ENCODE measurements around the gene FXYD6.

Gene FXYD6

GRCh38 chr11:117842131-117842941 is 34.1 kb downstream of the FXYD6 start:
- no peak for DNase-seq

- no peak for DNase-seq
Measured at GRCh38 chr11:117841551-117842031, 34.9 kb downstream of the FXYD6 start.

- no peak for DNase-seq
Measured at GRCh38 chr11:117840881-117841550, 35.4 kb downstream of the FXYD6 start.

- DNase-seq, result no peak
Measured at GRCh38 chr11:117839936-117840813, 36.3 kb downstream of the FXYD6 start.

- no peak for DNase-seq
Measured at GRCh38 chr11:117839380-117839881, 37.0 kb downstream of the FXYD6 start.

GRCh38 chr11:117838901-117839300 is 37.6 kb downstream of the FXYD6 start:
- DNase-seq, result no peak

- DNase-seq, result no peak
Measured at GRCh38 chr11:117837791-117838190, 38.7 kb downstream of the FXYD6 start.

- no peak for DNase-seq
Measured at GRCh38 chr11:117837070-117837776, 39.2 kb downstream of the FXYD6 start.

- no peak for DNase-seq
Measured at GRCh38 chr11:117836077-117836960, 40.1 kb downstream of the FXYD6 start.

- no peak for DNase-seq
Measured at GRCh38 chr11:117835576-117835975, 40.9 kb downstream of the FXYD6 start.

- no peak for DNase-seq
Measured at GRCh38 chr11:117834838-117835443, 41.5 kb downstream of the FXYD6 start.

- DNase-seq, result no peak
Measured at GRCh38 chr11:117834068-117834810, 42.2 kb downstream of the FXYD6 start.

GRCh38 chr11:117833401-117833891 is 43.0 kb downstream of the FXYD6 start:
- DNase-seq, result no peak

GRCh38 chr11:117832511-117832910 is 43.9 kb downstream of the FXYD6 start:
- DNase-seq, result no peak

- no peak for DNase-seq
Measured at GRCh38 chr11:117831661-117832415, 44.6 kb downstream of the FXYD6 start.

GRCh38 chr11:117830674-117831351 is 45.6 kb downstream of the FXYD6 start:
- DNase-seq, result no peak

- no peak for DNase-seq
Measured at GRCh38 chr11:117830072-117830471, 46.4 kb downstream of the FXYD6 start.

GRCh38 chr11:117829369-117829725 is 47.1 kb downstream of the FXYD6 start:
- DNase-seq, result no peak
